HCT116 (cell line): ENCODE measurements around the gene MYADM.

Experiments used
- ELF1 ChIP-seq: IDR thresholded peaks from 2 replicates; pipeline ENCODE4 v1.6.1; 2012; ENCODE audit warnings: low read depth, borderline replicate concordance
- SP1 ChIP-seq: IDR thresholded peaks from 2 replicates; pipeline ENCODE4 v1.6.1; 2012; ENCODE audit warnings: low read depth
- TF ChIP-seq, protein P1 (sequence below), 3 experiments: fragments of 200-600 bp in 1 of 3; sonication (generic) in 1 of 3; IDR thresholded peaks in 2 of 3; conservative IDR thresholded peaks in 1 of 3; 2 replicates each; pipeline ENCODE4 v1.5.1; 2012 to 2017; ENCODE audit warnings: low read depth in 2 of 3, low read length in 2 of 3, antibody characterized with exemption in 1 of 3, borderline replicate concordance in 1 of 3, control low read depth in 1 of 3, mild to moderate bottlenecking in 1 of 3, mixed read lengths in 1 of 3, mixed run types in 1 of 3, moderate library complexity in 1 of 3; ENCODE audit not compliant: insufficient read depth in 1 of 3

GRCh38 chr19:53917356-53917755 lies 49.7 kb downstream of the MYADM start:
- TF ChIP-seq SP1 (no peak), ELF1 (no peak)
- TF ChIP-seq, protein P1, sequence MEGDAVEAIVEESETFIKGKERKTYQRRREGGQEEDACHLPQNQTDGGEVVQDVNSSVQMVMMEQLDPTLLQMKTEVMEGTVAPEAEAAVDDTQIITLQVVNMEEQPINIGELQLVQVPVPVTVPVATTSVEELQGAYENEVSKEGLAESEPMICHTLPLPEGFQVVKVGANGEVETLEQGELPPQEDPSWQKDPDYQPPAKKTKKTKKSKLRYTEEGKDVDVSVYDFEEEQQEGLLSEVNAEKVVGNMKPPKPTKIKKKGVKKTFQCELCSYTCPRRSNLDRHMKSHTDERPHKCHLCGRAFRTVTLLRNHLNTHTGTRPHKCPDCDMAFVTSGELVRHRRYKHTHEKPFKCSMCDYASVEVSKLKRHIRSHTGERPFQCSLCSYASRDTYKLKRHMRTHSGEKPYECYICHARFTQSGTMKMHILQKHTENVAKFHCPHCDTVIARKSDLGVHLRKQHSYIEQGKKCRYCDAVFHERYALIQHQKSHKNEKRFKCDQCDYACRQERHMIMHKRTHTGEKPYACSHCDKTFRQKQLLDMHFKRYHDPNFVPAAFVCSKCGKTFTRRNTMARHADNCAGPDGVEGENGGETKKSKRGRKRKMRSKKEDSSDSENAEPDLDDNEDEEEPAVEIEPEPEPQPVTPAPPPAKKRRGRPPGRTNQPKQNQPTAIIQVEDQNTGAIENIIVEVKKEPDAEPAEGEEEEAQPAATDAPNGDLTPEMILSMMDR (IDR thresholded peaks at IDR 0.05 in 2 of 3, conservative IDR thresholded peaks at IDR 0.05 in 1 of 3; ENCODE audit: borderline replicate concordance in 1 of 3, insufficient read depth in 1 of 3, low read depth in 2 of 3, low read length in 2 of 3) = no peak
